Transverse colon (tissue), 3 donors: ENCODE results near the gene CHST11.

Experiments used
- EP300 ChIP-seq: sonication (generic); formaldehyde crosslinking; IDR thresholded peaks from one replicate; pipeline ENCODE4 v1.6.1; 2017; ENCODE audit warnings: antibody characterized with exemption, low read depth
- POLR2A ChIP-seq: fragments of 450-650 bp; IDR thresholded peaks from one replicate; pipeline ENCODE4 v1.6.1; 2016; ENCODE audit warnings: antibody characterized with exemption, mild to moderate bottlenecking, moderate library complexity
- TF ChIP-seq, protein P1 (sequence below), 5 experiments: fragments of 200-600 bp in 3 of 5; fragments of 450-650 bp in 2 of 5; sonication (generic) in 3 of 5; IDR thresholded peaks; 1 replicate in 2 of 5; 2 replicates in 3 of 5; pipeline ENCODE4 v1.5.1; 2016 to 2017; ENCODE audit warnings: antibody characterized with exemption in 5 of 5, inconsistent platforms in 3 of 5, mild to moderate bottlenecking in 2 of 5, moderate library complexity in 1 of 5

GRCh38 chr12:104514092-104514810 is 57.5 kb downstream of the CHST11 start:
- TF ChIP-seq POLR2A (no peak), EP300 (no peak)
- TF ChIP-seq, protein P1, sequence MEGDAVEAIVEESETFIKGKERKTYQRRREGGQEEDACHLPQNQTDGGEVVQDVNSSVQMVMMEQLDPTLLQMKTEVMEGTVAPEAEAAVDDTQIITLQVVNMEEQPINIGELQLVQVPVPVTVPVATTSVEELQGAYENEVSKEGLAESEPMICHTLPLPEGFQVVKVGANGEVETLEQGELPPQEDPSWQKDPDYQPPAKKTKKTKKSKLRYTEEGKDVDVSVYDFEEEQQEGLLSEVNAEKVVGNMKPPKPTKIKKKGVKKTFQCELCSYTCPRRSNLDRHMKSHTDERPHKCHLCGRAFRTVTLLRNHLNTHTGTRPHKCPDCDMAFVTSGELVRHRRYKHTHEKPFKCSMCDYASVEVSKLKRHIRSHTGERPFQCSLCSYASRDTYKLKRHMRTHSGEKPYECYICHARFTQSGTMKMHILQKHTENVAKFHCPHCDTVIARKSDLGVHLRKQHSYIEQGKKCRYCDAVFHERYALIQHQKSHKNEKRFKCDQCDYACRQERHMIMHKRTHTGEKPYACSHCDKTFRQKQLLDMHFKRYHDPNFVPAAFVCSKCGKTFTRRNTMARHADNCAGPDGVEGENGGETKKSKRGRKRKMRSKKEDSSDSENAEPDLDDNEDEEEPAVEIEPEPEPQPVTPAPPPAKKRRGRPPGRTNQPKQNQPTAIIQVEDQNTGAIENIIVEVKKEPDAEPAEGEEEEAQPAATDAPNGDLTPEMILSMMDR (IDR thresholded peaks at IDR 0.05): no peak
